Caco-2 (cell line): ENCODE measurements around the gene SORBS1. TPM values are rescaled to one million over a fixed set of nuclear protein-coding genes. Genes with fewer than 3 reads are reported as not detected.

Experiments
- BruUV-seq: library from RNA; stranded (reverse); fragments of 400-500 nt; replicated peaks from 2 replicates; lab custom pipeline; 2021; lab: Mats Ljungman, UMichigan
- CTCF ChIA-PET: fragments of 300-600 bp; sonication (Branson Sonifier 250); formaldehyde crosslinking; loops from one replicate; lab custom pipeline; 2022; ENCODE audit warnings: antibody characterized with exemption; lab: Charles Lee
- POLR2A ChIA-PET: fragments of 300-600 bp; sonication (Branson Sonifier 250); formaldehyde crosslinking; loops from one replicate; lab custom pipeline; 2022; ENCODE audit warnings: antibody characterized with exemption; lab: Charles Lee
- DNase-seq, 2 experiments: peaks; one replicate each; pipeline versions ENCODE4 v3.0.0 to v3.0.0-alpha.2; 2020 to 2022
- H3K27me3 ChIP-seq: replicated peaks from 2 replicates; pipeline ENCODE4 v1.6.0; 2011; ENCODE audit warnings: low read length; ENCODE audit not compliant: control insufficient read depth, insufficient read depth
- H3K36me3 ChIP-seq: 2 replicates; pipeline ENCODE4 v1.5.1; 2011; ENCODE audit warnings: low read length; ENCODE audit not compliant: control insufficient read depth, insufficient read depth
- H3K4me1 ChIP-seq: fragments of 250-450 bp; sonication (Bioruptor Pico); 2 replicates; pipeline ENCODE4 v1.5.1; 2020; ENCODE audit warnings: mild to moderate bottlenecking
- H3K4me3 ChIP-seq: 2 replicates; pipeline ENCODE4 v1.5.1; 2011; ENCODE audit warnings: low read depth, mild to moderate bottlenecking, control low read depth, low read length
- H3K9me3 ChIP-seq: fragments of 250-450 bp; sonication (Bioruptor Pico); 2 replicates; pipeline ENCODE4 v1.5.1; 2020; ENCODE audit warnings: mild to moderate bottlenecking, moderate library complexity
- H3K27ac Mint-ChIP-seq: one replicate; pipeline ENCODE4 v1.8.0; 2022; ENCODE audit warnings: mixed read lengths; ENCODE audit not compliant: unreplicated experiment
- H3K27me3 Mint-ChIP-seq: one replicate; pipeline ENCODE4 v1.8.0; 2022; ENCODE audit warnings: mixed read lengths; ENCODE audit not compliant: insufficient read depth, unreplicated experiment
- H3K36me3 Mint-ChIP-seq: one replicate; pipeline ENCODE4 v1.8.0; 2022; ENCODE audit warnings: mild to moderate bottlenecking, mixed read lengths; ENCODE audit not compliant: insufficient read depth, unreplicated experiment
- H3K4me1 Mint-ChIP-seq: one replicate; pipeline ENCODE4 v1.8.0; 2022; ENCODE audit warnings: low read depth, mixed read lengths; ENCODE audit not compliant: unreplicated experiment
- H3K4me3 Mint-ChIP-seq: one replicate; pipeline ENCODE4 v1.8.0; 2022; ENCODE audit warnings: mild to moderate bottlenecking, moderate library complexity, mixed read lengths; ENCODE audit not compliant: unreplicated experiment
- H3K9me3 Mint-ChIP-seq: one replicate; pipeline ENCODE4 v1.8.0; 2022; ENCODE audit warnings: mixed read lengths; ENCODE audit not compliant: unreplicated experiment
- CTCF ChIP-seq, 2 experiments: fragments of 200-600 bp in 1 of 2; IDR thresholded peaks; 1 replicate in 1 of 2; 2 replicates in 1 of 2; pipeline versions ENCODE4 v1.5.1 to v1.8.0; 2011 to 2022; ENCODE audit warnings: antibody characterized with exemption in 1 of 2, control low read depth in 1 of 2, inconsistent platforms in 1 of 2, low read depth in 1 of 2, low read length in 1 of 2, mild to moderate bottlenecking in 1 of 2, moderate library complexity in 1 of 2; ENCODE audit not compliant: insufficient read depth in 1 of 2, severe bottlenecking in 1 of 2, unreplicated experiment in 1 of 2
- intact Hi-C: fragments of 100-400 bp; cut with micrococcal nuclease; formaldehyde crosslinking; loops from one replicate; pipeline ENCODE4 v1.10.0; 2022; ENCODE audit not compliant: unreplicated experiment
- total RNA-seq: library from RNA; stranded (reverse); gene quantifications from 2 replicates; pipeline ENCODE4 v1.2.3, GENCODE V29; 2022

Gene SORBS1
- total RNA-seq, 1 experiment from 2014 or later: 39.3 TPM

GRCh38 chr10:95337423-95338160, 223.6 kb downstream of the SORBS1 start:
- H3K9me3 Mint-ChIP-seq: no peaks in the 10 kb centered on the region
- H3K9me3 ChIP-seq: no peaks in the 10 kb centered on the region
- BruUV-seq: no TSS peak
- H3K4me3 ChIP-seq: no peak overlapping the region
- H3K27me3 Mint-ChIP-seq: no peaks in the 10 kb centered on the region
- H3K4me3 Mint-ChIP-seq: no peak overlapping the region
- peaks cover 11% of the 10 kb centered on the region for H3K4me1 Mint-ChIP-seq
- peak overlapping the region; percentile 18 for H3K27ac Mint-ChIP-seq
- H3K36me3 ChIP-seq: peaks cover 7% of the 10 kb centered on the region
- CTCF ChIA-PET: interaction anchor here (1.0 to 2.1 kb wide), 6 partner anchors 9 to 38 kb away, joined by 3 to 33 read pairs (median 5); no protein-coding TSS in a partner anchor
- peaks cover 16% of the 10 kb centered on the region for H3K36me3 Mint-ChIP-seq
- peaks cover 42% of the 10 kb centered on the region for H3K4me1 ChIP-seq
- H3K27me3 ChIP-seq: no peaks in the 10 kb centered on the region
- intact Hi-C loops: no loop called here
- DNase-seq: no peak
- no peak for TF ChIP-seq CTCF (IDR thresholded peaks at IDR 0.05; ENCODE audit: insufficient read depth in 1 of 2, low read depth in 1 of 2, low read length in 1 of 2, severe bottlenecking in 1 of 2, unreplicated experiment in 1 of 2)
- POLR2A ChIA-PET: no interaction called here

GRCh38 chr10:95336702-95337101, 224.5 kb downstream of the SORBS1 start:
- peaks cover 43% of the 10 kb centered on the region for H3K4me1 ChIP-seq
- no TSS peak for BruUV-seq
- CTCF ChIA-PET: interaction anchor here (1.0 to 2.1 kb wide), 6 partner anchors 10 to 39 kb away, joined by 3 to 33 read pairs (median 5); no protein-coding TSS in a partner anchor

More at GRCh38 chr10:95336702-95337101, 224.5 kb downstream of the SORBS1 start:
- intact Hi-C loops: loop anchor here (1.0 kb wide), 1 partner anchor 27 kb away; no protein-coding TSS in a partner anchor
- Histone ChIP-seq H3K36me3 (peaks cover 5% of the 10 kb centered on the region), H3K4me3 (no peak overlapping the region), H3K9me3 (no peaks in the 10 kb centered on the region), H3K27me3 (no peaks in the 10 kb centered on the region)
- no peak overlapping the region for H3K4me3 Mint-ChIP-seq
- DNase-seq: peak; percentile 46 to 49
- POLR2A ChIA-PET: no interaction called here
- peaks cover 13% of the 10 kb centered on the region for H3K36me3 Mint-ChIP-seq
- no peaks in the 10 kb centered on the region for H3K9me3 Mint-ChIP-seq
- H3K4me1 Mint-ChIP-seq: peaks cover 14% of the 10 kb centered on the region
- no peak for TF ChIP-seq CTCF (IDR thresholded peaks at IDR 0.05; ENCODE audit: insufficient read depth in 1 of 2, low read depth in 1 of 2, low read length in 1 of 2, severe bottlenecking in 1 of 2, unreplicated experiment in 1 of 2)
- peak overlapping the region; percentile 18 for H3K27ac Mint-ChIP-seq
- no peaks in the 10 kb centered on the region for H3K27me3 Mint-ChIP-seq
